GM21786 (cell line): ENCODE measurements around the gene COL23A1.
"Not testable (repeated sequence)": the region's sequence is repeated elsewhere in the genome, so short reads cannot be mapped to it uniquely, and the experiment has no call there.

Experiments
- ATAC-seq: cut with Tn5 transposase; IDR thresholded peaks from one replicate; pipeline ENCODE4 v1.9.1; 2021; ENCODE audit not compliant: unreplicated experiment

COL23A1 gene

GRCh38 chr5:178589180-178590140, 733 bp downstream of the COL23A1 start:
- ATAC-seq, result no peak

GRCh38 chr5:178588769-178589168, 1.4 kb downstream of the COL23A1 start:
- no peak for ATAC-seq

- no peak for ATAC-seq
These were observed 2.2 kb downstream of the COL23A1 start for GRCh38 chr5:178587763-178588611.

- no peak for ATAC-seq
These were observed 3.8 kb downstream of the COL23A1 start for GRCh38 chr5:178586396-178586795.

- ATAC-seq, result not testable (repeated sequence)
These were observed 4.8 kb downstream of the COL23A1 start for GRCh38 chr5:178585421-178585820.

- no peak for ATAC-seq
These were observed 6.9 kb downstream of the COL23A1 start for GRCh38 chr5:178583279-178583678.

- ATAC-seq, result no peak
These were observed 7.9 kb downstream of the COL23A1 start for GRCh38 chr5:178582291-178582690.

GRCh38 chr5:178581621-178582020, 8.6 kb downstream of the COL23A1 start:
- ATAC-seq, result no peak

- ATAC-seq, result no peak
These were observed 9.8 kb downstream of the COL23A1 start for GRCh38 chr5:178580271-178580955.

- no peak for ATAC-seq
These were observed 12.2 kb downstream of the COL23A1 start for GRCh38 chr5:178577944-178578343.

- no peak for ATAC-seq
These were observed 12.8 kb downstream of the COL23A1 start for GRCh38 chr5:178577376-178577839.

GRCh38 chr5:178576591-178577351, 13.4 kb downstream of the COL23A1 start:
- ATAC-seq, result no peak

- no peak for ATAC-seq
These were observed 17.0 kb downstream of the COL23A1 start for GRCh38 chr5:178573216-178573615.

GRCh38 chr5:178572617-178573016, 17.6 kb downstream of the COL23A1 start:
- ATAC-seq, result no peak

GRCh38 chr5:178569485-178569884, 20.7 kb downstream of the COL23A1 start:
- ATAC-seq, result no peak

- ATAC-seq, result no peak
These were observed 25.2 kb downstream of the COL23A1 start for GRCh38 chr5:178564811-178565550.

- ATAC-seq, result no peak
These were observed 25.8 kb downstream of the COL23A1 start for GRCh38 chr5:178564397-178564796.

GRCh38 chr5:178563621-178564020, 26.6 kb downstream of the COL23A1 start:
- no peak for ATAC-seq

GRCh38 chr5:178561746-178562264, 28.4 kb downstream of the COL23A1 start:
- no peak for ATAC-seq
